ACC112 (cell line): ENCODE measurements around the gene SBK1.

Experiments
- H2AFZ ChIP-seq: fragments of 200-600 bp; sonication (generic); one replicate; pipeline ENCODE4 v1.6.0; 2017; ENCODE audit warnings: antibody characterized with exemption, low read length; ENCODE audit not compliant: unreplicated experiment
- H3K27ac ChIP-seq: fragments of 200-600 bp; sonication (generic); 2 replicates; pipeline ENCODE4 v1.5.1; 2014; ENCODE audit warnings: low read depth, mild to moderate bottlenecking, antibody characterized with exemption, low read length, moderate library complexity
- H3K27me3 ChIP-seq: fragments of 200-600 bp; sonication (generic); 2 replicates; pipeline ENCODE4 v1.6.1; 2014; ENCODE audit warnings: mild to moderate bottlenecking, antibody characterized with exemption, low read length, moderate library complexity, mixed read lengths; ENCODE audit not compliant: insufficient read depth
- H3K36me3 ChIP-seq: fragments of 200-600 bp; sonication (generic); 2 replicates; pipeline ENCODE4 v1.6.1; 2016; ENCODE audit warnings: mild to moderate bottlenecking, antibody characterized with exemption, low read length, moderate library complexity, mixed read lengths; ENCODE audit not compliant: insufficient read depth
- H3K4me1 ChIP-seq: fragments of 200-600 bp; sonication (generic); one replicate; pipeline ENCODE4 v1.6.1; 2016; ENCODE audit warnings: low read length, mixed read lengths; ENCODE audit not compliant: insufficient read depth, unreplicated experiment, control insufficient read depth
- H3K4me3 ChIP-seq: fragments of 200-600 bp; sonication (generic); 2 replicates; pipeline ENCODE4 v1.5.1; 2014; ENCODE audit warnings: mild to moderate bottlenecking, low read depth, low read length
- H3K79me2 ChIP-seq: fragments of 200-600 bp; sonication (generic); one replicate; pipeline ENCODE4 v1.6.0; 2016; ENCODE audit warnings: low read length; ENCODE audit not compliant: control insufficient read depth, unreplicated experiment, insufficient read depth

Gene SBK1

GRCh38 chr16:28282045-28282444, 10.3 kb upstream of the SBK1 start:
- Histone ChIP-seq H2AFZ (no peak overlapping the region), H3K27ac (no peak overlapping the region), H3K4me1 (no peaks in the 10 kb centered on the region), H3K36me3 (no peaks in the 10 kb centered on the region), H3K27me3 (peaks cover 34% of the 10 kb centered on the region), H3K79me2 (no peaks in the 10 kb centered on the region), H3K4me3 (no peak overlapping the region)

DNA sequence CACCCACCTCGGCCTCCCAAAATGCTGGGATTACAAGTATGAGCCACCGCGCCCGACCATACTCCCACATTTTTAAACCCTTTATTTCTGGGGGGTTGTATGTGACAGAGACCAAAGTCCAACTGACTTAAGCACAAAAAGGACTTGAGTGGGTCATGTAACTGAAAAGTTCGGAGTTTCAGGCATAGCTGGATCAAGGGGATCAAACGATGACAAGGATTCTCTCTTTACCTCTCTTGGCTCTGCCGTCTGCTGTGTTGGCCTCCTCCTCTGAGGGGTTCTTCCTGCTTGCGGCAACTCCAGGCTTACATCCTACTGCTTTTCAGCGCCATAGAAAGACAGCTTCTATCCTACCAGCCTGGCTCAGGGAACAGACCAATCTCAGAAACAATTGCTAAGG, 9.2 kb upstream of the SBK1 start:
- peaks cover 37% of the 10 kb centered on the region; the same call in 1 of the 2 replicates for H3K27me3 ChIP-seq
- H3K4me3 ChIP-seq: no peak overlapping the region
- H3K27ac ChIP-seq: no peak overlapping the region
- H3K4me1 ChIP-seq: no peaks in the 10 kb centered on the region
- H3K36me3 ChIP-seq: no peaks in the 10 kb centered on the region
- H3K79me2 ChIP-seq: no peaks in the 10 kb centered on the region
- no peak overlapping the region for H2AFZ ChIP-seq

DNA sequence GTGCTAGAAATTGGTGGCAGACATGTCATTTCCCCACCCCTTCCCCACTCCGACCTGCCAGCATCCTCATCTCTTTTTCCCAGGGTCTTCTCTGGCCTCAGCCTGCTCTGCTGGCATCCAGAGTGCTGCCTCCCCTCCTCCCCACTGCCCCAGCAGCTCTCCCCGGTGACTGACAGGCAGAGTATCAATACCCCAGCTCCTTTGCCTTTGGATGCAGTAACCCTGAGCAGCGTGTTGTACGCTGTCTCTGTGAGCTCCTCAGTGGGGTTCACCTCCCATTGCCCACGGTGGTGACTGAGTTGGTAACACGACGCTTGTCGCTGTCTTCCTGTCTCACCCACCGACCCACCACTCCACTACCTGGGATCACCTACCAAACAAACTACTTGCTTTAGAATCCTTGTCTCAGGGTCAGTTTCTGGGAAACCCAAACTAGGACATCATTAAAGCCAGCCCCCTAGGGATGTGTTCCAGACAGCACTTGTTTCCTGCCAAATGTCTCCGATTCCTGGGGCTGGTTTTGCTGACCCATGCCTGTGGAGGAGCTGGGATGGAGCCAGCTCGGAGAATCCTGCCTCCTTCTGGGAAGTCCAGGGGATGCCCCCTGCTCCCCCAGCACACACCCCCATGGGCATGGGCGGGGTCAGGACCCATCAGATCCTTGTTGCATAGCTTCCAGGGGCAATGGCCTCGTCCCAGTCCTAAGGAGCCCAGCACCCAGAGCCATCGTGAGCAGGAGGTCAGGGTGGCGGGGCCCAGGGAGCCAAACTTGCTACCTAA, 8.3 kb upstream of the SBK1 start:
- no peak overlapping the region for H3K27ac ChIP-seq
- H3K4me1 ChIP-seq: no peaks in the 10 kb centered on the region
- no peaks in the 10 kb centered on the region for H3K36me3 ChIP-seq
- H2AFZ ChIP-seq: no peak overlapping the region
- peaks cover 45% of the 10 kb centered on the region for H3K27me3 ChIP-seq
- H3K4me3 ChIP-seq: no peak overlapping the region
- H3K79me2 ChIP-seq: no peaks in the 10 kb centered on the region

GRCh38 chr16:28285649-28286048, 6.7 kb upstream of the SBK1 start:
- Histone ChIP-seq H2AFZ (no peak overlapping the region), H3K36me3 (no peaks in the 10 kb centered on the region), H3K27me3 (peaks cover 48% of the 10 kb centered on the region), H3K4me3 (no peak overlapping the region), H3K4me1 (no peaks in the 10 kb centered on the region), H3K79me2 (no peaks in the 10 kb centered on the region), H3K27ac (no peak overlapping the region)

DNA sequence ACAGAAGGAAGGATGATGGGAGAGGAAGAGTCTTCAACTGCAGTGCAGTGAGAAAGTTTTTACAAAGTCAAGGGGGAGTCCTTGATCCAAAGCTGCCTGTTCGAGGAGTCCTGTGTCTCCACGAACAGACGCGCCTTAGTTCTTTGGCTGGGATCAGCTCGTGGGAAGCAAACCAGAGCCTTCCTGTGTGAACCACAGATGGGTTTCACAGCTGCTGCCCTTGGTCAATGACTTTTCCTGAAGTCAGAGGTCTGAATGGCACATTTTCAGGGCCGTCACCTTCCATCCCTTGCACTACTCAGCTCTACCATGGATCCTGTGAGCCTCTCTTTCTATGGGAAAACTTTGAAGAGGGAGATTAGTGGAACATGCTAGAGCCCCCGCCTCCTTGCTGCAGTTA, 4.2 kb upstream of the SBK1 start:
- Histone ChIP-seq H3K4me1 (peaks cover 5% of the 10 kb centered on the region), H3K79me2 (no peaks in the 10 kb centered on the region), H3K4me3 (no peak overlapping the region), H3K36me3 (no peaks in the 10 kb centered on the region), H3K27ac (no peak overlapping the region), H2AFZ (no peak overlapping the region), H3K27me3 (peaks cover 39% of the 10 kb centered on the region)

GRCh38 chr16:28289048-28289447, 3.3 kb upstream of the SBK1 start:
- Histone ChIP-seq H3K4me3 (no peak overlapping the region), H3K27me3 (peaks cover 44% of the 10 kb centered on the region), H3K4me1 (peaks cover 5% of the 10 kb centered on the region), H2AFZ (no peak overlapping the region), H3K27ac (no peak overlapping the region), H3K36me3 (no peaks in the 10 kb centered on the region), H3K79me2 (no peaks in the 10 kb centered on the region)

DNA sequence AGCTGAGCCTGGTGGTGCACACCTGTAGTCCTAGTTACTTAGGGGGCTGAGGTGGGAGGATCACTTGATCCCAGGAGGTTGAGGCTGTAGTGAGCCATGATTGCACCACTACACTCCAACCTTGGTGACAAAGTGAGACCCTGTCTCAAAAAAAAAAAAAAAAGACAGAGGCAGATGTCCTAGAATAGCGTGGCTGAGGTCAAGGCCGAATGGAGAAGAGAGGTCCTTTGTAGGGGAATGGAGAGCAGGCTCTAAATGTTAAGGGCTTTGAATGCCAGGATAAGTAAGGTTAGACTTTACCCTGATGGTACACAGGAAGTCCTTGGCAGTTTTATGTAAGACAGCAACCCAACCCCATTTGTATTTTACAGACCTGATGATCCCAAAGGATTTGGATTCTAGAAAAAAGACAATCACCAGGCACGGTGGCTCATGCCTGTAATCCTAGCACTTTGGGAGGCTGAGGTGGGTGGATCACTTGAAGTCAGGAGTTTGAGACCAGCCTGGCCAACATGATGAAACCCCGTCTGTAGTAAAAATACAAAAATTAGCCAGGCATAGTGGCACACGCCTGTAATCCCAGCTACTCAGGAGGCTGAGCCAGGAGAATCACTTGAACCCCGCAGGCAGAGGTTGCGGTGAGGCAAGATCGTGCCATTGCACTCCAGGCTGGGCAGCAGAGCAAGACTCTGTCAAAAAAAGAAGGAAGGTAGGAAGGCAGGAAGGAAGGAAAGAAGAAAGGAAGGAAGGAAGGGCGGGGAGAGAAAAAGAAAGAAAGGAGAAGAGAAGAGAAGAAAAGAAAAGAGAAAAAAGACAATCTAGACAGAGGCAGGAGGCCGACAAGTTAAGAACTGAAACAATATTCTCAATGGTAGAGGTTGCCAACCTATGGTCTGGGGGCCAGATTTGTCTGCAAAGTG, 2.1 kb upstream of the SBK1 start:
- Histone ChIP-seq H3K4me1 (peaks cover 5% of the 10 kb centered on the region), H3K27ac (no peak overlapping the region), H3K4me3 (no peak overlapping the region), H3K36me3 (no peaks in the 10 kb centered on the region), H3K27me3 (peaks cover 51% of the 10 kb centered on the region), H2AFZ (no peak overlapping the region), H3K79me2 (no peaks in the 10 kb centered on the region)

DNA sequence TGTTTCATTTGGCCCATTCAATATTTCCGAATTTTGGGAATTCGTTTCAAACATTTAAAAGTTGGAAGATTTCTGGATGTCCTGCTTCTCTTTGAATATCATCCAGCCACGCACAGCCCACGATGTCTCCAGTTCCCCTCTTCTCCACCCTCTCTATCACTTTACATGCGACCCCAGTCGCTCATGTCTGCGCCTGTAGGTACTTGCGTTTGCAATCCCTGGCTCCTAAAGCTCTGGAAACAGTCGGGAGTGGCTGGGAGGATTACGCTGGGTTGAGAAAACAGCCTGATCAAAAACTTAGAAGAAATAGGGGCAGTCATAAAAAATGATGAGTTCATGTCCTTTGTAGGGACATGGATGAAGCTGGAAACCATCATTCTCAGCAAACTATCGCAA, 1.5 kb upstream of the SBK1 start:
- Histone ChIP-seq H3K27me3 (peaks cover 50% of the 10 kb centered on the region), H2AFZ (no peak overlapping the region), H3K4me1 (peaks cover 5% of the 10 kb centered on the region), H3K4me3 (no peak overlapping the region), H3K79me2 (no peaks in the 10 kb centered on the region), H3K36me3 (no peaks in the 10 kb centered on the region), H3K27ac (no peak overlapping the region)

- Histone ChIP-seq H3K27ac (no peak overlapping the region), H3K79me2 (no peaks in the 10 kb centered on the region), H2AFZ (peak overlapping the region; percentile 50), H3K4me3 (peak overlapping the region; percentile 66), H3K36me3 (no peaks in the 10 kb centered on the region), H3K4me1 (peaks cover 5% of the 10 kb centered on the region), H3K27me3 (peaks cover 54% of the 10 kb centered on the region)
Observed at GRCh38 chr16:28292731-28293600, 641 bp downstream of the SBK1 start.

DNA sequence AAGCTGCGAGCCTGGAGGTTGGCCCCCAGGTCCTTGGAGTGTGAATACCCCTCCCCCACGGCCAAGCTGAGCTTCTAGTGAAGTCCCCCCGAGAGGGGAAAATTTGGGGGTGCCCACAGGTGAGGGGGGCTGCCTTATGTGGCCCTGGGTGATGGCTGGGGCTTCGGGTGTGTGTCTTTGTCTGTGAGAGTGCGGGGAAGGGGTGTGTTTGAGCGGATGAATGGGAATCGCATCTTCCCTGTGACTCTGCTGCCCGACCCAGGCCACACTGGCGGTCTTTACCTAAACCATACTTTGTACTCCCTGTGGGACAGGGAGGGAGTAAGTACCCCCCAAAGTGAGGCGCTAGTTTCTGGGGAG, 1.3 kb downstream of the SBK1 start:
- no peak overlapping the region for H3K4me3 ChIP-seq
- H3K27me3 ChIP-seq: peaks cover 48% of the 10 kb centered on the region
- no peak overlapping the region for H2AFZ ChIP-seq
- no peaks in the 10 kb centered on the region for H3K79me2 ChIP-seq
- H3K36me3 ChIP-seq: no peaks in the 10 kb centered on the region
- peaks cover 5% of the 10 kb centered on the region for H3K4me1 ChIP-seq
- no peak overlapping the region for H3K27ac ChIP-seq
